Measurements from ENCODE around the gene NCAM1.

DNA sequence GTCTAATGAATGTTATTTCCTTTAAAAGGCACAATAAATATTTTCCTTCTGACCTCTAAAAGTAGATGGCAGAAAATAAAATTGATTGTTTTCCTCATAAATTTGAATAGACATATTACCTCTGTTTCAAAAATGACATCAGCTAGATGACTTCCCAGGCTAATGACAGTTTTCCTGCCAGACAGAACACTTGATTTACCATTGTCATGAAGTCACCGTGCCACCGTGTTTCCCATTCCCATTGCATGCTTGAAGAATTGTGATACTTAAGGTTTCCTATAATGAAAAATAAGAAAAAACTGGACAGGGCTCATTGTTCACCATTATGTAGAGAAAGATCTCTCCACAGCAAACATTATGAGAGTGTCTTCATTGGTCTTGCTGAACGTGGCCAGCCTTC, 151.1 kb downstream of the NCAM1 start:
- no peak for TF ChIP-seq POLR2A (IDR thresholded peaks at IDR 0.05)
- TF ChIP-seq, protein P1, sequence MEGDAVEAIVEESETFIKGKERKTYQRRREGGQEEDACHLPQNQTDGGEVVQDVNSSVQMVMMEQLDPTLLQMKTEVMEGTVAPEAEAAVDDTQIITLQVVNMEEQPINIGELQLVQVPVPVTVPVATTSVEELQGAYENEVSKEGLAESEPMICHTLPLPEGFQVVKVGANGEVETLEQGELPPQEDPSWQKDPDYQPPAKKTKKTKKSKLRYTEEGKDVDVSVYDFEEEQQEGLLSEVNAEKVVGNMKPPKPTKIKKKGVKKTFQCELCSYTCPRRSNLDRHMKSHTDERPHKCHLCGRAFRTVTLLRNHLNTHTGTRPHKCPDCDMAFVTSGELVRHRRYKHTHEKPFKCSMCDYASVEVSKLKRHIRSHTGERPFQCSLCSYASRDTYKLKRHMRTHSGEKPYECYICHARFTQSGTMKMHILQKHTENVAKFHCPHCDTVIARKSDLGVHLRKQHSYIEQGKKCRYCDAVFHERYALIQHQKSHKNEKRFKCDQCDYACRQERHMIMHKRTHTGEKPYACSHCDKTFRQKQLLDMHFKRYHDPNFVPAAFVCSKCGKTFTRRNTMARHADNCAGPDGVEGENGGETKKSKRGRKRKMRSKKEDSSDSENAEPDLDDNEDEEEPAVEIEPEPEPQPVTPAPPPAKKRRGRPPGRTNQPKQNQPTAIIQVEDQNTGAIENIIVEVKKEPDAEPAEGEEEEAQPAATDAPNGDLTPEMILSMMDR (IDR thresholded peaks at IDR 0.05) = no peak

All from sigmoid colon (tissue), 3 donors.